Large intestine (tissue), 3 donors: ENCODE results near the gene ADCY4. TPM values are rescaled to one million over a fixed set of nuclear protein-coding genes. Genes with fewer than 3 reads are reported as not detected.

Experiments used
- DNase-seq, 2 donors: peaks; one replicate each; pipeline versions ENCODE4 v3.0.0 to v3.0.0-alpha.2; 2013
- H3K27ac ChIP-seq: one replicate; pipeline ENCODE4 v1.5.1; 2013; ENCODE audit warnings: low read length
- H3K27me3 ChIP-seq: 2 replicates; pipeline ENCODE4 v1.6.1; 2013; ENCODE audit warnings: low read length; ENCODE audit not compliant: control insufficient read depth, insufficient read depth
- H3K36me3 ChIP-seq: 2 replicates; pipeline ENCODE4 v1.6.1; 2013; ENCODE audit warnings: low read length; ENCODE audit not compliant: control insufficient read depth, insufficient read depth
- H3K4me1 ChIP-seq: one replicate; pipeline ENCODE4 v1.6.1; 2013; ENCODE audit warnings: low read length; ENCODE audit not compliant: control insufficient read depth, insufficient read depth
- H3K4me3 ChIP-seq: one replicate; pipeline ENCODE4 v1.5.1; 2013; ENCODE audit warnings: low read length
- H3K9me3 ChIP-seq: one replicate; pipeline ENCODE4 v1.6.1; 2013; ENCODE audit warnings: mild to moderate bottlenecking, low read depth, low read length, moderate library complexity; ENCODE audit not compliant: control insufficient read depth
- WGBS: methylation state at CpG from one replicate; pipeline ENCODE4 v1.1.5; 2013; ENCODE audit warnings: low lambda C conversion rate; ENCODE audit not compliant: insufficient coverage; 5-methylcytosine and 5-hydroxymethylcytosine counted together
- polyA plus RNA-seq: library from polyadenylated mRNA; unstranded; fragments of 120-200 nt; gene quantifications from one replicate; pipeline ENCODE4 v1.2.1, GENCODE V29; 2013

The ADCY4 gene
- polyA plus RNA-seq, 1 donor: 10.5 TPM

- Histone ChIP-seq H3K36me3 (no peaks in the 10 kb centered on the region), H3K27ac (no peak overlapping the region), H3K27me3 (peaks cover under 1% of the 10 kb centered on the region), H3K4me1 (peaks cover 1% of the 10 kb centered on the region), H3K9me3 (no peaks in the 10 kb centered on the region), H3K4me3 (no peak overlapping the region)
- WGBS: no CpG with 5 or more reads among the region's 2 CpGs
- no peak for DNase-seq
Measured at GRCh38 chr14:24327303-24327702, 7.6 kb downstream of the ADCY4 start.

- Histone ChIP-seq H3K27me3 (no peaks in the 10 kb centered on the region), H3K27ac (no peak overlapping the region), H3K4me1 (no peaks in the 10 kb centered on the region), H3K4me3 (no peak overlapping the region), H3K9me3 (no peaks in the 10 kb centered on the region), H3K36me3 (no peaks in the 10 kb centered on the region)
- DNase-seq: no peak
- whole genome bisulfite sequencing: no CpG with 5 or more reads among the region's 9 CpGs
Measured at GRCh38 chr14:24325963-24326362, 8.9 kb downstream of the ADCY4 start.

GRCh38 chr14:24325041-24325530, 9.8 kb downstream of the ADCY4 start:
- no peak for DNase-seq
- Histone ChIP-seq H3K9me3 (no peaks in the 10 kb centered on the region), H3K27ac (no peak overlapping the region), H3K36me3 (no peaks in the 10 kb centered on the region), H3K27me3 (no peaks in the 10 kb centered on the region), H3K4me3 (no peak overlapping the region), H3K4me1 (no peaks in the 10 kb centered on the region)
- no CpG with 5 or more reads among the region's 5 CpGs for WGBS

- WGBS: 86% methylated on average over 2 of the region's 6 CpGs
Measured at GRCh38 chr14:24324024-24324423, 10.8 kb downstream of the ADCY4 start.

GRCh38 chr14:24323341-24323740, 11.5 kb downstream of the ADCY4 start:
- H3K4me1 ChIP-seq: no peaks in the 10 kb centered on the region
- no peak overlapping the region for H3K4me3 ChIP-seq
- H3K36me3 ChIP-seq: no peaks in the 10 kb centered on the region
- H3K27me3 ChIP-seq: peaks cover 14% of the 10 kb centered on the region
- H3K27ac ChIP-seq: no peak overlapping the region
- H3K9me3 ChIP-seq: no peaks in the 10 kb centered on the region
- DNase-seq: no peak
- WGBS: no CpG with 5 or more reads among the region's 3 CpGs

More at GRCh38 chr14:24324024-24324423, 10.8 kb downstream of the ADCY4 start:
- DNase-seq: no peak
- no peak overlapping the region for H3K27ac ChIP-seq
- no peaks in the 10 kb centered on the region for H3K4me1 ChIP-seq
- H3K9me3 ChIP-seq: no peaks in the 10 kb centered on the region
- H3K27me3 ChIP-seq: peaks cover 7% of the 10 kb centered on the region
- no peak overlapping the region for H3K4me3 ChIP-seq
- no peaks in the 10 kb centered on the region for H3K36me3 ChIP-seq

GRCh38 chr14:24322672-24323071, 12.2 kb downstream of the ADCY4 start:
- Histone ChIP-seq H3K4me3 (no peak overlapping the region), H3K27ac (no peak overlapping the region), H3K4me1 (no peaks in the 10 kb centered on the region), H3K36me3 (no peaks in the 10 kb centered on the region), H3K27me3 (peaks cover 20% of the 10 kb centered on the region), H3K9me3 (no peaks in the 10 kb centered on the region)
- no peak for DNase-seq
- WGBS: no CpG with 5 or more reads among the region's 10 CpGs

- peaks cover 3% of the 10 kb centered on the region for H3K4me1 ChIP-seq
- peaks cover 33% of the 10 kb centered on the region for H3K27me3 ChIP-seq
- H3K27ac ChIP-seq: no peak overlapping the region
- H3K4me3 ChIP-seq: no peak overlapping the region
- no peak for DNase-seq
- H3K36me3 ChIP-seq: no peaks in the 10 kb centered on the region
- H3K9me3 ChIP-seq: peaks cover 3% of the 10 kb centered on the region
- 83% methylated on average over 2 of the region's 14 CpGs for WGBS
Measured at GRCh38 chr14:24321212-24321975, 13.5 kb downstream of the ADCY4 start.

- no peaks in the 10 kb centered on the region for H3K36me3 ChIP-seq
- WGBS: no CpG with 5 or more reads among the region's 3 CpGs
- H3K4me3 ChIP-seq: no peak overlapping the region
- H3K27ac ChIP-seq: no peak overlapping the region
- DNase-seq: no peak
- H3K9me3 ChIP-seq: peaks cover 7% of the 10 kb centered on the region
- peaks cover 48% of the 10 kb centered on the region for H3K27me3 ChIP-seq
- H3K4me1 ChIP-seq: peaks cover 6% of the 10 kb centered on the region
Measured at GRCh38 chr14:24317141-24317928, 17.5 kb downstream of the ADCY4 start.

GRCh38 chr14:24316597-24316950, 18.3 kb downstream of the ADCY4 start:
- H3K27me3 ChIP-seq: peaks cover 48% of the 10 kb centered on the region
- no peaks in the 10 kb centered on the region for H3K36me3 ChIP-seq
- no peak for DNase-seq
- no CpG with 5 or more reads among the region's 18 CpGs for WGBS
- no peak overlapping the region for H3K27ac ChIP-seq
- H3K4me1 ChIP-seq: peaks cover 6% of the 10 kb centered on the region
- H3K9me3 ChIP-seq: peaks cover 7% of the 10 kb centered on the region
- no peak overlapping the region for H3K4me3 ChIP-seq

- H3K4me3 ChIP-seq: no peak overlapping the region
- no CpG with 5 or more reads among the region's 70 CpGs for WGBS
- H3K27ac ChIP-seq: no peak overlapping the region
Measured at GRCh38 chr14:24315807-24316596, 18.9 kb downstream of the ADCY4 start.

More at GRCh38 chr14:24315807-24316596, 18.9 kb downstream of the ADCY4 start:
- peaks cover 7% of the 10 kb centered on the region for H3K9me3 ChIP-seq
- no peaks in the 10 kb centered on the region for H3K36me3 ChIP-seq
- H3K4me1 ChIP-seq: peaks cover 6% of the 10 kb centered on the region
- peak in 1 of 2 donors; percentile 64 for DNase-seq
- peaks cover 48% of the 10 kb centered on the region for H3K27me3 ChIP-seq
